HG03025 (cell line): ENCODE measurements around the gene ARMH1.
A peak's percentile ranks its signal among the peaks of the same experiment; 100 is the strongest.
"Not testable (repeated sequence)": the region's sequence is repeated elsewhere in the genome, so short reads cannot be mapped to it uniquely, and the experiment has no call there.

ENCODE experiments used
- ATAC-seq: cut with Tn5 transposase; IDR thresholded peaks from one replicate; pipeline ENCODE4 v1.9.1; 2021; ENCODE audit warnings: mild to moderate bottlenecking, moderate library complexity; ENCODE audit not compliant: unreplicated experiment, low FRiP score

ARMH1 gene

GRCh38 chr1:44719318-44719717, 44.8 kb downstream of the ARMH1 start:
- ATAC-seq = no peak

DNA sequence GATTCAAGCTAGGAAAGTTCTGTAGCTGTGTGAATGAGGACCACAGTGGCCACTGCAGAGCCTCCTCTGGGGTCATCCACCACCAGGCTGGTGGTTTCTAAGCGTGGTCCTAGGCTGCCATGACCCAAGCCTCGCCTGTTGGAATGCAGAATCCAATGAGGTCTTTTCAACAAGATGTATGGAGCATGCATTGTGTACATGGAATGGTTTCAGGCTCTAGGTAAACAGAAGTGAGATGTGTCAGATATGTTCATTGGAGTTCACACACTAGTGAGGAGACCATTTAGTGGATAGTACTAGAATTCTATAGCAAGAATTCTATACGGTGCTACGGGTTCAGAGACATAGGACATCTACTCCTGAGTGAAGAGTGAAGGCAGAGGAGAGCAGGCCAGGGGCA, 45.8 kb downstream of the ARMH1 start:
- ATAC-seq = no peak

GRCh38 chr1:44721485-44722361, 47.2 kb downstream of the ARMH1 start:
- ATAC-seq = peak; percentile 68

- ATAC-seq = no peak
Measured at GRCh38 chr1:44723064-44723463, 48.5 kb downstream of the ARMH1 start.

- ATAC-seq = no peak
Measured at GRCh38 chr1:44723496-44724295, 49.2 kb downstream of the ARMH1 start.

GRCh38 chr1:44724296-44724954, 49.9 kb downstream of the ARMH1 start:
- ATAC-seq = no peak

DNA sequence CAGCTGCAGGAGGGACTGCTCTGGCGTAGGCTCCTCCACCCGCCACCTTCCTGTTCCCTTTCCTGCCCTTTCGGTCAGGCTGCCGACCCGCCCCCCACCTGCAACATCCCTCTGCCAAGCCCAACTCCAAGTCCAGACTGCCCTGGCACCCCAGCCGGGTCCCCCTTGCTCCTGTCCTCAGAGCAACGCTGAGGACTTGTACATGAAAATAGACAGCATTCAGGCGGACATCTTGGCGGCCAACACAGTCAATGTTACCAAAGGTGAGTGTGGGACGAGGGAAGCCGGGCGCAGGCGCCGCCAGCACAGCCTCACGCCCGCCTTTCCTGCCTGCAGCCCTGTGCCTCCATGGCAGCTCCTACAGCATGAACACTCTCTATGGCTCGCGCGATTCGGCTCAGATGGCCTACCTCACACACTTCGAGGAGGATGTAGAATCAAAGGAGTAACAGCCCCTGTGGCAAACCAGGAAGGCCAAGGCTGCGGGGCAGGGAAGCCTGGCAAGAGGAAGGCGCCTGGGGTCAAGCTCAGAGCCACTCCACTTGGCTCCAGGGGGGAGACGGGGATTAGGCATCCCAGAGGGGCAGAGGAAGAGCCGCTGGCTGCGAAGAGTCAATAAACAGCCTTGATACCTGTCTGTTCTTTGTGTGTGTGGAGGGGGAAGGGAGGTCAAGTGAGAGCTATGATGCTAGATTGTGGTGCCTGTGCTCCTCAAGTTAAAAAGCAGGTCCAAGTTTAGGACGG, 50.6 kb downstream of the ARMH1 start:
- no peak for ATAC-seq

DNA sequence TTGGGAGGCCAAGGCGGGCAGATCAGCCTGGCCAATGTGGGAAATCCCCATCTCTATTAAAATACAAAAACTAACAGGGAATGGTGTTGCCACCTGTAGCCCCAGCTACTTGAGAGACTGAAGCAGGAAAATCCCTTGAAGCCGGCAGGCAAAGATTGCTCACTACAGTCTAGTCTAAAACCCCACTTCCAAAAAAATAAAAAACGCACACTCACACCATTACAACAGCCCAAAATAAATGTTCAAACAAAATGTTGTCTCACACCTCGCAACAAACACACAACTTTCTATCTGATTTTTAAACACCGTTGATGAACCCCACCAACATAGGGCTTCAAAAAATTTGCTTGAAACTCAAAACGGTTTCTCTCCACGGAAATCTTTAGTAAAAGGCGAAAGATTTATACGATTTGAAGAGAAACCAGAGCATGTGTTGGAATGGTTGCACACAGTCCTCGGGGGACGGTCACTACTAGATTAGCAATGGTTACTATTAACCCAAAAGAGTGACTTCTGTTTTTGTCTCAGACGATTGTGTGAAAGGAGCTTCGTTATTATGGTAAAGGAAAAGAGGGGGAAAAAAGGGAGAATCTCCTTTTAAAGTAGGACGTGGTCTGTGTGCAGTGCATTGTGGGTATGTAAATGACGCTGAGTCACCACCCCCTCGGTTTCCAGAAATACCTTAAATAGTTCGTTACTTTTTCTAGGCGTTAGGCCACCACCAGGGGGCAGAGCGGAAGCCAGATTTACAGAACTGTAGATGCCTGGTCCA, 56.4 kb downstream of the ARMH1 start, which contains the start of gene RNU5D-1:
Gene RNU5D-1, minus strand, starts transcription at position 430 of the 772 bp plus-strand sequence.
- peak; percentile 59 for ATAC-seq

GRCh38 chr1:44733365-44733764, 58.9 kb downstream of the ARMH1 start:
- ATAC-seq = no peak

DNA sequence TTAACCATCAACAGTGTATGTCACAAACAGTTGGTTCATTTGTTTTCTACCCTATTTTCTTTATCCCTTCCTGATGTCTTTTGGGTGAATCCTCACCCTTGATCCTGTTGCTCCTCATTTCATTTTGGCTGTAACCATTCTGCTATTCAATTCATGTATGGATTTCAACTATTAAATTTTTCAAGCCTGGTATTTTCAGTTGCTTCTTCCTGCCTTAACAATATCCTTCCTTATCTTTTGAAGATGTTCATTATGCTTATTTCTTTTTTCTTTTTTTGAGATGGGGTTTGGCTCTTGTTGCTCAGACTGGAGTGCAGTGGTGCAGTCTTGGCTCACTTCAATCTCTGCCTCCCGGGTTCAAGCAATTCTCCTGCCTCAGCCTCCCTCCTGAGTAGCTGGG, 59.3 kb downstream of the ARMH1 start:
- no peak for ATAC-seq

DNA sequence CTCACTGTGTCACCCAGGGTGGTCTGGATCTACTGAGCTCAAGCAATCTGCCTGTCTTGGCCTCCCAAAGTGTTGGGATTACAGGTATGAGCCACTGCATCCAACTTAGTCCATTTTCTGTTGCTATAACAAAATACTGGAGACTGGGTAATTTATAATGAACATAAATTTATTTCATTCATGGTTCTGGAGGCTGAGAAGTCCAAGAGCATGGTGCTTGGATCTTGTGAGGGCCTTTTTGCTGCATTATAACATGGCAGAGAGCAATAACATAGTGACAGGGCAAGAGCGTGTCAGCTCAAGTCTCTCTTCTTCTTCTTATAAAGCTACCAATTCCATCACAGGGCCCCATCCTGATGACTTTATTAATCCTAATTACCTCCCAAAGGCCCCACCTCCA, 61.5 kb downstream of the ARMH1 start:
- no peak for ATAC-seq

- not testable (repeated sequence) for ATAC-seq
Measured at GRCh38 chr1:44738953-44739306, 64.4 kb downstream of the ARMH1 start.

DNA sequence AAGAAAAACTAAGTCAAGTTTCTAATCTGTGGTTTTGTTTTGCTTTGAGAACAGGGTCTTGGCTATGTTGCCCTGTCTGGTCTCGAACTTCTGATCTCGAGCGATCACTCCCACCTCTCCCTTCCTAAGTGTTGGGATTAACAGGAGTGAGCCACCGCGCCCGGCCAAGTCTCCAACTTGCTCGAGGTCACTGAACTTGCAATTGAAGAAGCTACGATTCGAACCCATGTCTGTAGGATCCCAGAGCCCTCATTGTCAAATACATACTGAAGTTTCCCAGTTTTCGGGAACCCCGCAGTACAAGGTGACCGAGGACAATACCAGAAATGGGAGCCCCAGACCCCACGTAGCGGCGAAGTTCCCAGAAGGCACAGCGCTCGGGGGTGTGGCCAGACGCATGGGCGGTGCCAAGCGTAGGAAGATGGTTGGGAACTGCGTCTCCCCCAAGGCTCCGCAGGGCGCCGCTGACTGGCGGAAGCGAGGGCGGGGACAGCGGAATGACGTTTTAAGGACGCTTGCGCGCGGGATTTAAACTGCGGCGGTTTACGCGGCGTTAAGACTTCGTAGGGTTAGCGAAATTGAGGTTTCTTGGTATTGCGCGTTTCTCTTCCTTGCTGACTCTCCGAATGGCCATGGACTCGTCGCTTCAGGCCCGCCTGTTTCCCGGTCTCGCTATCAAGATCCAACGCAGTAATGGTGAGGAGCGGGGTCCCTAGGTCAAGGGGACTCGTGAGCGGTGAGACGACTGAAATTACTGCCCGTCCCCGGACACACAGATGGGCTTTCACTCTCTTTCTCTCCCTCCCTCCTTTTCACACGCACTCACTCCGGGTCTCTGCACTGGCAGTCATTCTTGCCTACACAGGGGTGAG, 65.0 kb downstream of the ARMH1 start, which contains the start of gene KIF2C:
Gene KIF2C, plus strand, starts transcription at position 531 of the 872 bp plus-strand sequence. Its CDS starts 96 bp downstream, at position 627.
- peak; percentile 91 for ATAC-seq

DNA sequence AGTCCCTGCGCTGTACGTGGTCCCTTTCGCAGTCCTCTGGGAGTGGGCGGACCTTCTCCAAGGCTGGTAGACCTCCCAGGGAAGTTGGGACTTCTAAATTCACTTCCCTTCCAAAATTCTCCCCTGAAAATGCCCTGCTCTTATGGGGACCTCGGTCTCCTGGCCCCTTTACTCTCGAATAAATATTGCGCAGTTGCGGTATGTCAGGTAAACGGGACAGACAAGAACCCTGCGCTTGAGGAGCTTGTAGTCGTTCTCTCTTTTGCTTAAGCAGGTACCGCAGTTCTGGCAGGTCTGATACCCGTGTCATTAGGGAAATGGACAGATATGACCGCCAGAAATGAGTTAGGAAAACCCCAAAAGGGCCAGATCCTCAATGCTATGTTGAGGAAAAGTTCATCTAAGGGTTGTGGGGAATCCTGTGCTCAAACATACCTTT, 65.7 kb downstream of the ARMH1 start:
- ATAC-seq = no peak

DNA sequence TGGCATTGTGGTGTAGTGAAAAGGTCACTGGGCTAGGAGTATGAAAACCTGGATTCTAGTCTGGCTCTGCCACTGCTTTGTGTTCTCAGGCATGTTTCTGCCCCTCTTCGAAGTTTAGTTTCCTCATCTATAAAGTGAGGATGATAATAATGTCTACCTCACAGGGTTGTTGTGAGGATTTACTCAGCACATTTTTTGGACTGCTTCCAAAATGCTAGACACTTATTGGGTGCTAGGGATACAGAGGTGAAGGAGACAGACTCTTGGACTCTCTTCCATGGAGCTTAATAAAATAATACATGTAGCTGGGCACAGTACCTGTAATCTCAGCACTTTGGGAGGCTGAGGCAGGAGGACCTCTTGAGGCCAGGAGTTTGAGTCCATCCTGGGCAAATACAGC, 68.7 kb downstream of the ARMH1 start:
- no peak for ATAC-seq

DNA sequence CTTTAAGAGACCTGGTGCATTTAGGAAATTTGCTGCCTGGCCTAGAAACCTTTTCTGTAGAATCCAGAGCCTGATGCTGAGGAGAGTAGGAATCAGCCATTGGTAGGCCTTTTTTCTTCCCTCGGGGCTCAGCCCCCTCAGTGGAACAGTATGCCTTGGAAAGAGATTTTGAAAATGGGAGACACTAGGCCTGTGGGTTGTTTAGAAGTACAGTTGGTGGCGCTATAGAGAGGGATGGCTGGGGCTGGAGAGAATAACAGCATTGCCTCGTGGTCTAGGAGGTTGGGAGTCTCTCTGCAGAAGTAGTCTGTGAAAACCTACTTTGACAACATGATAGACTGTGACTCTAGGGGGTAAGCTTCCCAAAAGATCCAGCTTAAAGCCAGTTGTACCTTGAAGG, 73.4 kb downstream of the ARMH1 start:
- ATAC-seq = no peak

DNA sequence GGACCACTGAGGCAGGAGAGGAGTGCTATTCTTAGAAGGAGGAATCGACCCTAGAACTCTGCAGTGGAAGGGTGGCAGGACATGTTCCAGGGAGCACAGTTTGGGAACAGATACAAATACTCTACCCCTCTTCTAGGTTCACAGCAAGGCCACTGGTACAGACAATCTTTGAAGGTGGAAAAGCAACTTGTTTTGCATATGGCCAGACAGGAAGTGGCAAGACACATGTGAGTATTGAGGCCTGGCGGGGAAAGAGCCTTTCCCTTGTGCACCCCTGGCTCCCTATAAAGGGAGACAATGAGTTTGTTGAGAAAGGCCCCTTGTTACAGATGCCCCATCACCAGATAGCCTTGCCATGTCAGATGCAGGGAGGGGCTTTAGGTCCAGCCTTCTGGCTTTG, 82.9 kb downstream of the ARMH1 start:
- ATAC-seq = no peak

DNA sequence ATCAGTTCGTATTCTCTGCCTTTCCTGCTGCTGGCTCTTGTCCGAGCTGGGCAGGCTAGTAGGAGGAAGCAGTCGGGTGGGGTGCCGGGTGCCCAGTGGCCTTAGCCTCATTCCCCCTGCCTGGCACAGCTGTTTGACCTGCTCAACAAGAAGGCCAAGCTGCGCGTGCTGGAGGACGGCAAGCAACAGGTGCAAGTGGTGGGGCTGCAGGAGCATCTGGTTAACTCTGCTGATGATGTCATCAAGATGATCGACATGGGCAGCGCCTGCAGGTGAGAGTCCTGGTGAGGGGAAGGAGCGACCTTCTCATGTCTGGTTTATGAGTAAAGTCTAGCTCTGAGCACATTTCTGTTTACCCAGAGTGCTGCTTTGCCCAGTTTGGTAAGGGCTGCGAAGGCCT, 84.6 kb downstream of the ARMH1 start:
- no peak for ATAC-seq

GRCh38 chr1:44760876-44761275, 86.4 kb downstream of the ARMH1 start:
- ATAC-seq = no peak
